ENCODE data around the gene ADAM8.

DNA sequence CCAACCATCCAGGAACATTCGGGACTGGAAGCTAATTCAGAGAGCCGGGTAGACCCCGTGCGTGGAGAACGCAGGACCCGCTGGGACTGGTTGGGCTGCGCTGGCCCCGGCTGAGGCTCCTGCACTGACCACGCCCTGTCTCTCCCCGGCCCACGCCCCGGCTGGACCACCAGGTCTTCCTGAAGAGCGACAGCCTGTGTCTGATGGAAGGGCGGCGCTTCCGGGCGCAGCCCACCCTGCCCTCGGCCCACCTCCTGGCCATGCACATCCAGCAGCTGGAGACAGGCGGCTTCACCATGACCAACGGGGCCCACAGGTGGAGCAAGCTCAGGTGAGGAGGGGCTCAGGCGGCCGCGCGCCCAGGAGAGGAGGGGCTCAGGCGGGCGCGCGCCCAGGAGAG lies 56.9 kb downstream of the ADAM8 start:
- TF ChIP-seq GATA2 (IDR thresholded peaks at IDR 0.05; ENCODE audit: low read depth, low read length) (no peak), GATA3 (IDR thresholded peaks at IDR 0.05; ENCODE audit: low read depth, low read length) (no peak)
